ENCODE results near the gene FLOT2. TPM values are rescaled to one million over a fixed set of nuclear protein-coding genes. Genes with fewer than 3 reads are reported as not detected.
A peak's percentile ranks its signal among the peaks of the same experiment; 100 is the strongest.
"Not testable (repeated sequence)": the region's sequence is repeated elsewhere in the genome, so short reads cannot be mapped to it uniquely, and the experiment has no call there.

The FLOT2 gene
- polyA plus RNA-seq, 1 donor: 74.6 TPM

DNA sequence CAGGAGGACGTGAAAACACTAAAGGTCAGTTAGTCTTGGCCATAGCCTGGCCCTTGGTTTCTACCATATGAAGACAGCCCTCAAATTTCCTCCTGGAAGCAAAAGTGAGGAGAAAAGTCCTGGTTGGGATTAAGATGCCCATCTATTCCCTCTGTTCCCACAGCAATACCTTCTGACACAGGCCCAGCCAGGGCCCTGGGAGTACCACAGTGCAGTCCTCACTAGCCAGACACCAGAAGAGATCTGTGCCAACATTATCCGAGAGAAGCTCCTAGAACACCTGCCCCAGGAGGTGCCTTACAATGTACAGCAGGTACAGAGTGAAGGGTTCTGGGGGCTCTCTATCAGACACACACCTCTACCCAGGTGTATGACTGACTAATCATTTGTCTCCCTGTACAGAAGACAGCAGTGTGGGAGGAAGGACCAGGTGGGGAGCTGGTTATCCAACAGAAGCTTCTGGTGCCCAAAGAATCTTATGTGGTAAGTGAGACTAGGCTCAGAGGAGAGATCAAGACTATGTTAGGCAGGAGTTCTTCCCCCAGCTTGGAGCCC is 38.7 kb downstream of the FLOT2 start:
- H3K4me3 ChIP-seq (ENCODE audit: low read length): no peak overlapping the region
- DNase-seq: no peak
- no peaks in the 10 kb centered on the region for H3K27me3 ChIP-seq (ENCODE audit: control insufficient read depth, insufficient read depth, low read length)
- WGBS (ENCODE audit: insufficient coverage, low lambda C conversion rate): no CpG with 5 or more reads among the region's 2 CpGs
- H3K4me1 ChIP-seq (ENCODE audit: control insufficient read depth, insufficient read depth, low read length): peaks cover 33% of the 10 kb centered on the region
- H3K27ac ChIP-seq (ENCODE audit: low read length): no peak overlapping the region
- H3K9me3 ChIP-seq (ENCODE audit: control insufficient read depth, low read depth, low read length): no peaks in the 10 kb centered on the region
- H3K36me3 ChIP-seq (ENCODE audit: control insufficient read depth, insufficient read depth, low read length): peaks cover 34% of the 10 kb centered on the region

DNA sequence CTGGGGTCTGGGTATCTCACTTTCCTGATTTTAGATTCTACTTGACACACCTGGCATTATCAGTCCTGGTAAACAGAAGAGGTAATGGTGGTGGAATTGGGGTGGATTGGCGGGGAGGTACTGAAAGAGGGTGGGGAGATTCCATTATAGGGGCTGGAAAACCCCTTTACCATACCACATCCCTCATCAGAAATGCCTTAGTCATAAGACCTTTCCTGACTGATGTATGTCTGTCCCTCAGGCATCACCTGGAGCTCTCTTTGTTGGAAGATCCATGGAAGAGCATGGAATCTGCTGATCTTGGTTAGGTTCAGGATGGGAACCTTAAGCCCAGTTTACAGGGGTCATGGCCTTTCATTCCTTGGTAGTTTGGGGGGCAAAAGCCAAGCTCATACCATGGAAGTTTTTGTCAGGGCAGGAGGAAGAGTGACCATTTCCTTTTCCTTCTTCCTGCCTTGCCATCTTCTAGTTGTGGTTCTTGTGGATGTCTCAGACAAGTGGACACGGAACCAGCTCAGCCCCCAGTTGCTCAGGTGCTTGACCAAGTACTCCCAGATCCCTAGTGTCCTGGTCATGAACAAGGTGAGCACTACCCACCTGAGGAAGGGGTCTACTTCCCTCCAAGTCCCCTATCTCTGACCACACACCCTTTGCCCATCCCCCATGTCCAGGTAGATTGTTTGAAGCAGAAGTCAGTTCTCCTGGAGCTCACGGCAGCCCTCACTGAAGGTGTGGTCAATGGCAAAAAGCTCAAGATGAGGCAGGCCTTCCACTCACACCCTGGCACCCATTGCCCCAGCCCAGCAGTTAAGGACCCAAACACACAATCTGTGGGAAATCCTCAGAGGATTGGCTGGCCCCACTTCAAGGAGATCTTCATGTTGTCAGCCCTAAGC is 39.4 kb downstream of the FLOT2 start:
- Histone ChIP-seq H3K36me3 (ENCODE audit: control insufficient read depth, insufficient read depth, low read length) (peaks cover 34% of the 10 kb centered on the region), H3K27me3 (ENCODE audit: control insufficient read depth, insufficient read depth, low read length) (no peaks in the 10 kb centered on the region), H3K27ac (ENCODE audit: low read length) (no peak overlapping the region), H3K9me3 (ENCODE audit: control insufficient read depth, low read depth, low read length) (no peaks in the 10 kb centered on the region), H3K4me1 (ENCODE audit: control insufficient read depth, insufficient read depth, low read length) (peaks cover 29% of the 10 kb centered on the region), H3K4me3 (ENCODE audit: low read length) (no peak overlapping the region)
- DNase-seq: no peak
- WGBS (ENCODE audit: insufficient coverage, low lambda C conversion rate): 83% methylated on average over 1 of the region's 3 CpGs

DNA sequence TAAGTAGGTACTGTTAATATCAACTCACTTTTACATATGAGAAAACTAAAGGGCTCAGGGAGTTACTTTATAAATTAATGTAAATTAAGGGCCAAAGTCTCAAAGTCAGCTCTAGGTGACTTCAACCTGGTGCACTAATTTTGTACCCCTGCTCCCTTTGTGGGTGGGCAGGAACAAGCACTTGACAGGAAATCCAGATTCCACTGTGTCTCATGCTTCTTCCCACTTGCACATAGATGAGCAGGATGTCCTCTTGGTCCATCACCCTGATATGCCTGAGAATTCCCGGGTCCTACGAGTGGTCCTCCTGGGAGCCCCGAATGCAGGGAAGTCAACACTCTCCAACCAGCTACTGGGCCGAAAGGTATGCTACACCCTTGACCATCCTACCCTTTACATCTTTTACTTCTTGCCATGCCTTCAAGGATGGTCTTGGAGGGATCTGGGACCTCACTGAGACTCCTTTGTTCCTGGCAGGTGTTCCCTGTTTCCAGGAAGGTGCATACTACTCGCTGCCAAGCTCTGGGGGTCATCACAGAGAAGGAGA is 41.4 kb downstream of the FLOT2 start:
- no peak overlapping the region for H3K4me3 ChIP-seq (ENCODE audit: low read length)
- no peaks in the 10 kb centered on the region for H3K9me3 ChIP-seq (ENCODE audit: control insufficient read depth, low read depth, low read length)
- peaks cover 29% of the 10 kb centered on the region for H3K36me3 ChIP-seq (ENCODE audit: control insufficient read depth, insufficient read depth, low read length)
- peaks cover 9% of the 10 kb centered on the region for H3K4me1 ChIP-seq (ENCODE audit: control insufficient read depth, insufficient read depth, low read length)
- no CpG with 5 or more reads among the region's 5 CpGs for WGBS (ENCODE audit: insufficient coverage, low lambda C conversion rate)
- no peak overlapping the region for H3K27ac ChIP-seq (ENCODE audit: low read length)
- no peak for DNase-seq
- no peaks in the 10 kb centered on the region for H3K27me3 ChIP-seq (ENCODE audit: control insufficient read depth, insufficient read depth, low read length)

DNA sequence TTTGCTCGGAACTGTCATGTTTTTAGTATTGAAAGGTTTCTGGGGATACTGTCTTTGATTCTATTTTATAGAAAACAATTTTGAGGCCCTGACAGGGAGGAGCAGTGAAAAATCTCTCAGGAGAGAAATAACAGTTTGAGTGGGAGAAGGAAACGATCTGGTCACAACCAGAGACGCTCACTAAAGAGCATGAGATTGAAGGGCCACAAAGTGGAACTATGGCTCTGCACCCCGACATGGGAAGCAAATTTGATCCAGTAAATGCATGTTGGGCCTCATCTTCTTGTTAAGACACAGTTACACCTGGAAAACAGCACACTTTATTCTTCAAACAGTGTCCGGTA is 42.2 kb downstream of the FLOT2 start:
- Histone ChIP-seq H3K27me3 (ENCODE audit: control insufficient read depth, insufficient read depth, low read length) (no peaks in the 10 kb centered on the region), H3K36me3 (ENCODE audit: control insufficient read depth, insufficient read depth, low read length) (peaks cover 24% of the 10 kb centered on the region), H3K27ac (ENCODE audit: low read length) (peak overlapping the region; percentile 64), H3K4me1 (ENCODE audit: control insufficient read depth, insufficient read depth, low read length) (peaks cover 4% of the 10 kb centered on the region), H3K9me3 (ENCODE audit: control insufficient read depth, low read depth, low read length) (no peaks in the 10 kb centered on the region), H3K4me3 (ENCODE audit: low read length) (peak overlapping the region; percentile 78)
- DNase-seq: no peak
- no CpG with 5 or more reads among the region's 5 CpGs for WGBS (ENCODE audit: insufficient coverage, low lambda C conversion rate)

DNA sequence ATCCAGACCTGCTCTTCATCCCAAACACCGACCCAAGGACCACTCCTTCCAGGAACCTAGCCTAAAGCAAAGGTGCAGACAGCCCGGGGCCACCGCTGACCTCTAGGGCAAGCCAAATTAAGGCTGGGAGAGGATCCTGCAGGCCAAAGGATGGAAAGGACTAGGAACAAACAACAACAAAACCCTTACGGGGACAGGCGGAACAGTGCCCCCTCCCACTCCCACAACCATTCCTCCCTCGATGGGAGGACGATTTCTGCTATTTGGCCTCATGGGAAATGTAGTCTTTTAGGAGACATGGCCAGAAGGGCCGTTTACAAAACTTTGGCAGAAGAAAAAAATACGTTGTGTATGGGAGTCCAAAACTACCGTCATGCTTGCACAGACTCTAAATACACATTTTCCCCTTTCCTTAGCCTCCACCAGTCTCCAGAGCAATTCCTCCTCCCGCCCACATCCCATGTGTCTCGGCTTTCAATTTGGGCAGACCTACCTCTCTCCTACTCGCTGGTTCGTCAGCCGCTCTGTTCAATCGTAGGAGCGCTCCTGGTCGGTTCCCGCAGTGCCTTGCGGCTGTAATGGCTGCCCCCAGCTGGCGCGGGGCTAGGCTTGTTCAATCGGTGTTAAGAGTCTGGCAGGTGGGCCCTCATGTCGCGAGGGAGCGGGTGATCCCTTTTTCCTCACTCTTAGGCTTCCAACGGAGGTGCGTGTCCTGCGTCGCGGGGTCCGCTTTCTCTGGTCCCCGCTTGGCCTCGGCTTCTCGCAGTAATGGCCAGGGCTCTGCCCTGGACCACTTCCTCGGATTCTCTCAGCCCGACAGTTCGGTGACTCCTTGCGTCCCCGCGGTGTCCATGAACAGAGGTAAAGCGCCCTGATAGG is 42.8 kb downstream of the FLOT2 start, which contains the start of gene ERAL1:
ERAL1 (plus strand) TSS at position 560 of the 879 bp plus-strand sequence; CDS start at position 579, 19 bp downstream.
- Histone ChIP-seq H3K4me3 (ENCODE audit: low read length) (peak within 1 kb of the TSS; percentile 78), H3K4me1 (ENCODE audit: control insufficient read depth, insufficient read depth, low read length) (peaks cover 3% of the 10 kb centered on the region), H3K36me3 (ENCODE audit: control insufficient read depth, insufficient read depth, low read length) (peaks cover 22% of the 10 kb centered on the region), H3K9me3 (ENCODE audit: control insufficient read depth, low read depth, low read length) (no peaks in the 10 kb centered on the region), H3K27ac (ENCODE audit: low read length) (peak within 1 kb of the TSS; percentile 64), H3K27me3 (ENCODE audit: control insufficient read depth, insufficient read depth, low read length) (no peaks in the 10 kb centered on the region)
- 0% methylated on average over 1 of the region's 42 CpGs for WGBS (ENCODE audit: insufficient coverage, low lambda C conversion rate)
- DNase-seq: peak; percentile 77 to 89

DNA sequence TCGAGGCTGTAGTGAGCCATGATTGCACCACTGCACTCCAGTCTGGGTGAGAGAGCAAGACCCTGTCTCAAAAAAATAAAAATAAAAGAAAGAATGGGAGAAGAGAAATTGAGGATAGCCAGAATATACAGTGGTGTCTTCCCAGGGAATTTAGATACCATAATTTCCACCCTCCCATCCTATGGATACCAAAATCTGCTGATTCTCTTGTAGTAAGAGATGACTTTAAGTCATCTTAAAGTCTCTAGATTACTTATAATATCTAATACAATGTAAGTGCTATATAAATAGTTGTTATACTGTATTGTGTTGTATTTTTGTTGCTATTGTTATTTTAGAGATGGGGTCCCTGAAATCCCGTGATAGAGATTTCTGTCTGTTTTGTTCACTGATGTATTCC is 44.2 kb downstream of the FLOT2 start:
- H3K4me1 ChIP-seq (ENCODE audit: control insufficient read depth, insufficient read depth, low read length): peaks cover 3% of the 10 kb centered on the region
- no peak overlapping the region for H3K4me3 ChIP-seq (ENCODE audit: low read length)
- DNase-seq: no peak
- WGBS (ENCODE audit: insufficient coverage, low lambda C conversion rate): no CpG with 5 or more reads among the region's 2 CpGs
- no peaks in the 10 kb centered on the region for H3K27me3 ChIP-seq (ENCODE audit: control insufficient read depth, insufficient read depth, low read length)
- peaks cover 12% of the 10 kb centered on the region for H3K36me3 ChIP-seq (ENCODE audit: control insufficient read depth, insufficient read depth, low read length)
- H3K9me3 ChIP-seq (ENCODE audit: control insufficient read depth, low read depth, low read length): no peaks in the 10 kb centered on the region
- no peak overlapping the region for H3K27ac ChIP-seq (ENCODE audit: low read length)

DNA sequence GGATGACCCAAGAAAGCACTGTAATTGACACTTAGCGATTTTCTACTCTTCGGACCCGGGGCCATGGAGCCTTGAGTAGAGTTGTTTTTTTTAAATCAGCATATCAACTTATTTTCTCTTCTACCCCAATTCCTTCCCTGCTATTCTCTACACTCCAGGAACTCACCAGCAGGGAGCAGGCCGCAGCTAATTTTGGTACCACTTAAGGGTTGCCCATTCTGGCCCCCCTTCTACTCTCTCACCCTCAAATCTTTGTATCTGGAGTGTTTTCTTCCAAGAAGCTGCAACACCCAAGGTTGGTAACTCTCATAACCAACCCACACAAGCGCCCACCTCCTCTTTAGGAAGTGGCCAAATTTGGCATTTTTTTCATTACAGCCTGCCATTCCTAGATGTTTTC is 48.3 kb downstream of the FLOT2 start:
- Histone ChIP-seq H3K36me3 (ENCODE audit: control insufficient read depth, insufficient read depth, low read length) (no peaks in the 10 kb centered on the region), H3K9me3 (ENCODE audit: control insufficient read depth, low read depth, low read length) (no peaks in the 10 kb centered on the region), H3K4me3 (ENCODE audit: low read length) (no peak overlapping the region), H3K4me1 (ENCODE audit: control insufficient read depth, insufficient read depth, low read length) (peaks cover 2% of the 10 kb centered on the region), H3K27ac (ENCODE audit: low read length) (no peak overlapping the region), H3K27me3 (ENCODE audit: control insufficient read depth, insufficient read depth, low read length) (no peaks in the 10 kb centered on the region)
- no peak for DNase-seq
- WGBS (ENCODE audit: insufficient coverage, low lambda C conversion rate): 100% methylated on average over 4 of the region's 5 CpGs

DNA sequence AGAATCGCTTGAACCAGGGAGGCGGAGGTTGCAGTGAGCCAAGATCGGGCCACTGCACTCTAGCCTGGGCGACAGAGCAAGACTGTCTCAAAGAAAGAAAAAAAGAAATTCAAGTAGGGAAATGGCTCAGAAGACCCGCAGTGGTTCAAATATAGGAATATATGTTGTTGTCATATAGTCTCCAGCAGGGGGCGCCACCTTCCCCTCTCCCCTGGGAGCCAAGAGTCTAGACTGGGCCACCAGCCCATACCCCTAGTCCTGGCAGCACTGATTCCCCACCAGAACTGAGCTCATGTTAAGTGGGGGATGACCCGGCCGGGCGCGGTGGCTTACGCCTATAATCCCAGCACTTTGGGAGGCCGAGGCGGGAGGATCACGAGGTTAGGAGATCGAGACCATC is 48.9 kb downstream of the FLOT2 start:
- 92% methylated on average over 4 of the region's 15 CpGs for WGBS (ENCODE audit: insufficient coverage, low lambda C conversion rate)
- not testable (repeated sequence) for H3K27ac ChIP-seq (ENCODE audit: low read length); DNase-seq; H3K4me1 ChIP-seq (ENCODE audit: control insufficient read depth, insufficient read depth, low read length); H3K4me3 ChIP-seq (ENCODE audit: low read length); H3K36me3 ChIP-seq (ENCODE audit: control insufficient read depth, insufficient read depth, low read length); H3K27me3 ChIP-seq (ENCODE audit: control insufficient read depth, insufficient read depth, low read length); H3K9me3 ChIP-seq (ENCODE audit: control insufficient read depth, low read depth, low read length)

DNA sequence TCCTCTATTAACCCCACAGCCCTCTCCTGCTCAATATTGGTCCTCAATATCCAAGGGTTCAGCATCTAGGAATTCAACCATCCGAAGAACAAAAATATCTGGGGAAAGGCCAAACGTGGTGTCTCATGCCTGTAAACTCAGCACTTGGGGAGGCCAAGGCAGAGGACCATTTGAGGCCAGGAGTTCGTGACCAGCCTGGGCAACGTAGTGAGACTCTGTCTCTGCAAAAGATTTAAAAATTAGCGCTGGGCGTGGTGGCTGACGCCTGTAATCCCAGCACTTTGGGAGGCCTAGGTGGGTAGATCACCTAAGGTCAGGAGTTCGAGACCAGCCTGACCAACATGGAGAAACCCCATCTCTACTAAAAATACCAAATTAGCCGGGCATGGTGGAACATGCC is 50.8 kb downstream of the FLOT2 start:
- WGBS (ENCODE audit: insufficient coverage, low lambda C conversion rate): no CpG with 5 or more reads among the region's 9 CpGs
- not testable (repeated sequence) for H3K27me3 ChIP-seq (ENCODE audit: control insufficient read depth, insufficient read depth, low read length); H3K4me1 ChIP-seq (ENCODE audit: control insufficient read depth, insufficient read depth, low read length); DNase-seq; H3K4me3 ChIP-seq (ENCODE audit: low read length); H3K9me3 ChIP-seq (ENCODE audit: control insufficient read depth, low read depth, low read length); H3K27ac ChIP-seq (ENCODE audit: low read length); H3K36me3 ChIP-seq (ENCODE audit: control insufficient read depth, insufficient read depth, low read length)

DNA sequence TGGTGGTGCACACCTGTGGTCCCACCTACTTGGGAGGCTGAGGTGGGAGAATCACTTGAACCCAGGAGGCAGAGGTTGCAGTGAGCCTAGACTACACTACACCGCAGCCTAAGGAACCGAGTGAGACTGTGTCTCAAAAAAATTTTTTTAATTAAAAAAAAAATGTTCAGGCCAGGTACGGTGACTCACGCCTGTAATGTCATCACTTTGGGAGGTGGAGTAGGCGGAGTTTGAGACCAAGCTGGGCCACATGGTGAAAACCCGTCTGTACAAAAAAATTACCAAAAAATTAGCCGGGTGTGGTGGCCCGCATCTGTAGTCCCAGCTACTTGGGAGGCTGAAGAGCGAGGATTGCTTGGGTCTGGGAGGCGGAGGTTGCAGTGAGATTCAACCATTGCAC is 51.3 kb downstream of the FLOT2 start:
- H3K27ac ChIP-seq (ENCODE audit: low read length): no peak overlapping the region
- H3K9me3 ChIP-seq (ENCODE audit: control insufficient read depth, low read depth, low read length): no peaks in the 10 kb centered on the region
- no peak overlapping the region for H3K4me3 ChIP-seq (ENCODE audit: low read length)
- H3K27me3 ChIP-seq (ENCODE audit: control insufficient read depth, insufficient read depth, low read length): no peaks in the 10 kb centered on the region
- no peaks in the 10 kb centered on the region for H3K36me3 ChIP-seq (ENCODE audit: control insufficient read depth, insufficient read depth, low read length)
- no CpG with 5 or more reads among the region's 10 CpGs for WGBS (ENCODE audit: insufficient coverage, low lambda C conversion rate)
- peaks cover 4% of the 10 kb centered on the region for H3K4me1 ChIP-seq (ENCODE audit: control insufficient read depth, insufficient read depth, low read length)
- no peak for DNase-seq
